Psoas muscle (tissue), 8 donors: Measurements from ENCODE around the gene ZNF239. TPM values are rescaled to one million over a fixed set of nuclear protein-coding genes. Genes with fewer than 3 reads are reported as not detected.
A peak's percentile ranks its signal among the peaks of the same experiment; 100 is the strongest.

ENCODE experiments used
- ATAC-seq, 4 donors: fragments of 200-7000 bp; cut with Tn5 transposase; one replicate each; pipeline ENCODE4 v1.9.1; 2020; ENCODE audit warnings: moderate library complexity in 3 of 4, mild to moderate bottlenecking in 2 of 4
- DNase-seq, 2 donors: peaks; one replicate each; pipeline ENCODE4 v3.0.0-alpha.2; 2020
- H3K27ac ChIP-seq: fragments of 200-600 bp; one replicate; pipeline ENCODE4 v1.8.0; 2022
- H3K27me3 ChIP-seq, 3 donors: fragments of 200-600 bp in 1 of 3; one replicate each; pipeline versions ENCODE4 v1.6.1 to v1.8.0; 2013 to 2022; ENCODE audit warnings: low read length in 2 of 3, mild to moderate bottlenecking in 2 of 3, moderate library complexity in 1 of 3; ENCODE audit not compliant: insufficient read depth in 3 of 3
- H3K36me3 ChIP-seq, 2 donors: fragments of 200-600 bp in 1 of 2; one replicate each; pipeline versions ENCODE4 v1.6.1 to v1.8.0; 2013 to 2022; ENCODE audit warnings: low read depth in 1 of 2, mild to moderate bottlenecking in 1 of 2, moderate library complexity in 1 of 2; ENCODE audit not compliant: insufficient read depth in 1 of 2
- H3K4me1 ChIP-seq: fragments of 200-600 bp; one replicate; pipeline ENCODE4 v1.8.0; 2022
- H3K4me3 ChIP-seq: fragments of 200-600 bp; one replicate; pipeline ENCODE4 v1.8.0; 2022; ENCODE audit warnings: mild to moderate bottlenecking
- H3K9me3 ChIP-seq: fragments of 200-600 bp; one replicate; pipeline ENCODE4 v1.8.0; 2022
- CTCF ChIP-seq: fragments of 200-600 bp; IDR thresholded peaks from one replicate; pipeline ENCODE4 v1.8.0; 2022; ENCODE audit warnings: antibody characterized with exemption
- WGBS, 3 donors: extraction: QIAGEN DNeasy Blood & Tissue Kit; methylation state at CpG; one replicate each; pipeline versions ENCODE4 v1.1.6 to v1.1.7; 2013; 5-methylcytosine and 5-hydroxymethylcytosine counted together
- intact Hi-C, 2 donors: fragments of 100-400 bp; cut with DNase I; formaldehyde crosslinking; loops; one replicate each; pipeline versions ENCODE4 v1.11.0 to v1.14.2; 2022
- long read RNA-seq, 2 donors: library from polyadenylated mRNA; unstranded; transcript quantifications; one replicate each; pipeline ENCODE4 v2.0.0, GENCODE V29; 2021
- polyA plus RNA-seq, 3 donors: library from polyadenylated mRNA; stranded (reverse); fragments of 200-250 nt; gene quantifications; one replicate each; pipeline ENCODE4 v1.2.3, GENCODE V29; 2013
- total RNA-seq, 4 donors: library from RNA; stranded (reverse); fragmentation: NEBNext Ultra II Directional in 2 of 4; extraction: Animal tissue kit (Norgen Biotek cat#: 25700) in 2 of 4; gene quantifications; one replicate each; pipeline versions ENCODE4 v1.2.1 to v1.2.4, GENCODE V29; 2021 to 2023
- donor health status: healthy with polysubstance abuse.
- donor health status: DM: no; HTN: no; CAD: no; lungs with moderate emphysema.
- donor health status: Bipolar disorder and iron deficiency.
- donor health status: healthy.
- donor health status: DM: yes; HTN: yes; CAD: no.
- donor health status: DM: no; HTN: no; CAD: no.
- donor health status: DM: no; HTN: no; CAD: no.
- donor health status: DM: yes; HTN: yes; CAD: no.

The ZNF239 gene
- total RNA-seq (1 to 10 TPM; 3.5 to 5.3 (median 4.2) TPM), polyA plus RNA-seq (1 to 10 TPM; 3.2 to 8.3 (median 7.1) TPM)
- long read RNA-seq, donor 1, partial matches to known transcripts = 0 of 4 reads
- long read RNA-seq, donor 1, other reads (novel, unspliced or antisense) = 2 of 4 reads
- long read RNA-seq, donor 2, partial matches to known transcripts = 0 of 6 reads
- long read RNA-seq, donor 2, other reads (novel, unspliced or antisense) = 5 of 6 reads

- H3K36me3 ChIP-seq = peaks cover 0 to 9% of the 10 kb centered on the region in 2 donors
- H3K4me3 ChIP-seq = peak within 1 kb of the TSS; percentile 84
- no peaks in the 10 kb centered on the region for H3K4me1 ChIP-seq
- H3K27ac ChIP-seq = peak within 1 kb of the TSS; percentile 82
- H3K27me3 ChIP-seq = no peaks in the 10 kb centered on the region
- DNase-seq = peak; percentile 93 to 95
- ATAC-seq = peak; percentile 98 to 100 (median 100)
- intact Hi-C loops = loop anchor here in 1 of 2 donors (10.0 kb wide), 1 partner anchor 71 kb away; the partner anchor contains the start of gene ZNF32
- TF ChIP-seq CTCF = no peak
- WGBS, 3 donors = 0 to 2% (median 2%) methylated on average over 47 to 78 of the region's 78 CpGs
- no peaks in the 10 kb centered on the region for H3K9me3 ChIP-seq
Measured at GRCh38 chr10:43574001-43574892, at the start of gene ZNF239. Gene ZNF239, minus strand, starts transcription at chr10:43574616. Its CDS starts 16,537 bp downstream, at chr10:43558079.

- no peak for ATAC-seq
- 50 to 54% (median 54%) methylated on average over 3 of the region's 3 CpGs for WGBS, 3 donors
Measured at GRCh38 chr10:43623351-43623750, 48.9 kb upstream of the ZNF239 start.

GRCh38 chr10:43622038-43622437 is 47.6 kb upstream of the ZNF239 start:
- no peak overlapping the region for H3K27ac ChIP-seq
- no peak for DNase-seq
- no peak for ATAC-seq
- no peak overlapping the region for H3K4me3 ChIP-seq
- no peaks in the 10 kb centered on the region for H3K4me1 ChIP-seq
- intact Hi-C loops = no loop called here
- peaks cover 3 to 5% of the 10 kb centered on the region in 2 donors for H3K36me3 ChIP-seq
- TF ChIP-seq CTCF = no peak
- 21 to 50% (median 26%) methylated on average over 2 of the region's 2 CpGs for WGBS, 3 donors
- no peaks in the 10 kb centered on the region for H3K27me3 ChIP-seq
- peaks cover 2% of the 10 kb centered on the region for H3K9me3 ChIP-seq

More at GRCh38 chr10:43623351-43623750, 48.9 kb upstream of the ZNF239 start:
- no peak overlapping the region for H3K27ac ChIP-seq
- H3K9me3 ChIP-seq = no peaks in the 10 kb centered on the region
- no peaks in the 10 kb centered on the region for H3K4me1 ChIP-seq
- intact Hi-C loops = no loop called here
- H3K27me3 ChIP-seq = no peaks in the 10 kb centered on the region
- H3K4me3 ChIP-seq = peak overlapping the region; percentile 41
- DNase-seq = no peak
- no peaks in the 10 kb centered on the region for H3K36me3 ChIP-seq
- TF ChIP-seq CTCF = no peak

GRCh38 chr10:43619368-43619767 is 45.0 kb upstream of the ZNF239 start:
- Histone ChIP-seq H3K27ac (no peak overlapping the region), H3K9me3 (peaks cover 17% of the 10 kb centered on the region), H3K27me3 (no peaks in the 10 kb centered on the region), H3K36me3 (peaks cover 12 to 32% of the 10 kb centered on the region in 2 donors), H3K4me3 (no peak overlapping the region), H3K4me1 (no peaks in the 10 kb centered on the region)
- no peak for DNase-seq
- TF ChIP-seq CTCF = no peak
- no peak for ATAC-seq
- 95 to 97% (median 96%) methylated on average over 2 of the region's 2 CpGs for WGBS, 3 donors
- intact Hi-C loops = loop anchor here in 1 of 2 donors (1.0 kb wide), 1 partner anchor 27 kb away; no protein-coding TSS in a partner anchor
